Left ventricle myocardium inferior (tissue), 1 donor: ENCODE measurements around the gene FUT3. TPM values are rescaled to one million over a fixed set of nuclear protein-coding genes. Genes with fewer than 3 reads are reported as not detected.

Experiments used
- DNase-seq: peaks from one replicate; pipeline ENCODE4 v3.0.0-alpha.2; 2020
- H3K27ac ChIP-seq: fragments of 200-600 bp; replicated peaks from 2 replicates; pipeline ENCODE4 v1.8.0; 2021
- H3K27me3 ChIP-seq: fragments of 200-600 bp; 2 replicates; pipeline ENCODE4 v1.8.0; 2021; ENCODE audit warnings: low read depth
- H3K36me3 ChIP-seq: fragments of 200-600 bp; 2 replicates; pipeline ENCODE4 v1.8.0; 2021
- H3K4me1 ChIP-seq: fragments of 200-600 bp; 2 replicates; pipeline ENCODE4 v1.8.0; 2021
- H3K4me3 ChIP-seq: fragments of 200-600 bp; 2 replicates; pipeline ENCODE4 v1.8.0; 2021; ENCODE audit warnings: mild to moderate bottlenecking, moderate library complexity
- H3K9me3 ChIP-seq: fragments of 200-600 bp; replicated peaks from 2 replicates; pipeline ENCODE4 v1.8.0; 2021
- CTCF ChIP-seq: fragments of 200-600 bp; IDR thresholded peaks from 2 replicates; pipeline ENCODE4 v1.8.0; 2021; ENCODE audit warnings: antibody characterized with exemption, mild to moderate bottlenecking, borderline replicate concordance
- intact Hi-C: fragments of 100-400 bp; cut with micrococcal nuclease; formaldehyde crosslinking; loops from one replicate; pipeline ENCODE4 v1.11.0; 2022
- total RNA-seq: library from RNA; stranded (reverse); fragmentation: NEBNext Ultra II Directional; extraction: Animal tissue kit (Norgen Biotek cat#: 25700); gene quantifications from one replicate; pipeline ENCODE4 v1.2.1, GENCODE V29; 2021
- donor health status: DM: no; HTN: yes; CAD: no; lungs with severe emphysema.

Gene FUT3
- total RNA-seq, 1 donor from 2014 or later, result not detected

GRCh38 chr19:5824751-5825150 lies 26.5 kb downstream of the FUT3 start:
- intact Hi-C loops, result no loop called here
- H3K4me1 ChIP-seq, result peaks cover 34% of the 10 kb centered on the region
- no peaks in the 10 kb centered on the region for H3K9me3 ChIP-seq
- TF ChIP-seq CTCF, result no peak
- H3K27ac ChIP-seq, result no peak overlapping the region
- no peak for DNase-seq
- H3K36me3 ChIP-seq, result no peaks in the 10 kb centered on the region
- peaks cover 39% of the 10 kb centered on the region for H3K27me3 ChIP-seq
- H3K4me3 ChIP-seq, result no peak overlapping the region

GRCh38 chr19:5823579-5824281 lies 27.5 kb downstream of the FUT3 start:
- DNase-seq, result no peak
- Histone ChIP-seq H3K36me3 (no peaks in the 10 kb centered on the region), H3K4me1 (peaks cover 25% of the 10 kb centered on the region), H3K27me3 (peaks cover 29% of the 10 kb centered on the region), H3K9me3 (no peaks in the 10 kb centered on the region), H3K4me3 (no peak overlapping the region), H3K27ac (no peak overlapping the region)
- TF ChIP-seq CTCF, result no peak
- intact Hi-C loops, result no loop called here

GRCh38 chr19:5822181-5822844 lies 28.9 kb downstream of the FUT3 start:
- H3K9me3 ChIP-seq, result no peaks in the 10 kb centered on the region
- no peak for DNase-seq
- no peaks in the 10 kb centered on the region for H3K36me3 ChIP-seq
- peaks cover 13% of the 10 kb centered on the region for H3K4me1 ChIP-seq
- H3K4me3 ChIP-seq, result no peak overlapping the region
- intact Hi-C loops, result no loop called here
- peaks cover 17% of the 10 kb centered on the region for H3K27me3 ChIP-seq
- TF ChIP-seq CTCF, result no peak
- no peak overlapping the region for H3K27ac ChIP-seq

GRCh38 chr19:5821521-5822180 lies 29.6 kb downstream of the FUT3 start:
- Histone ChIP-seq H3K9me3 (no peaks in the 10 kb centered on the region), H3K27me3 (peaks cover 10% of the 10 kb centered on the region), H3K27ac (no peak overlapping the region), H3K4me1 (peaks cover 7% of the 10 kb centered on the region), H3K4me3 (no peak overlapping the region), H3K36me3 (no peaks in the 10 kb centered on the region)
- TF ChIP-seq CTCF, result no peak
- no peak for DNase-seq
- intact Hi-C loops, result no loop called here

- no peaks in the 10 kb centered on the region for H3K9me3 ChIP-seq
- no peak overlapping the region for H3K27ac ChIP-seq
- intact Hi-C loops, result no loop called here
- no peak for DNase-seq
- H3K27me3 ChIP-seq, result peaks cover 7% of the 10 kb centered on the region
- no peak overlapping the region for H3K4me3 ChIP-seq
- no peak for TF ChIP-seq CTCF
- H3K36me3 ChIP-seq, result no peaks in the 10 kb centered on the region
- H3K4me1 ChIP-seq, result peaks cover 7% of the 10 kb centered on the region
These were observed 30.5 kb downstream of the FUT3 start for GRCh38 chr19:5820785-5821184.
